Measurements from ENCODE around the gene ABLIM2. TPM values are rescaled to one million over a fixed set of nuclear protein-coding genes. Genes with fewer than 3 reads are reported as not detected.

Gene ABLIM2
- polyA plus RNA-seq, 2 of the 4 experiments (the other 2 are of a cell fraction), result 0.21 to 0.40 TPM

- no peak overlapping the region for H3K4me3 ChIP-seq
- WGBS (ENCODE audit: missing lambda C conversion rate), result 66% methylated on average over 7 of the region's 7 CpGs
- ATAC-seq (no peak), FAIRE-seq (no peak), DNase-seq (ENCODE audit: low read depth in 1 of 2, low spot score in 1 of 2) (no peak)
- no peak overlapping the region for H3K4me2 ChIP-seq
- ChIA-PET CTCF (interaction anchor here (1.5 kb wide), 1 partner anchor 10 kb away, joined by 4 read pairs; no protein-coding TSS in a partner anchor), POLR2A (no interaction called here)
- H3K4me1 ChIP-seq, result no peaks in the 10 kb centered on the region
- peaks cover 11% of the 10 kb centered on the region for H3K9me3 ChIP-seq
- H3K27ac ChIP-seq, result no peak overlapping the region
- TF ChIP-seq, protein P1, sequence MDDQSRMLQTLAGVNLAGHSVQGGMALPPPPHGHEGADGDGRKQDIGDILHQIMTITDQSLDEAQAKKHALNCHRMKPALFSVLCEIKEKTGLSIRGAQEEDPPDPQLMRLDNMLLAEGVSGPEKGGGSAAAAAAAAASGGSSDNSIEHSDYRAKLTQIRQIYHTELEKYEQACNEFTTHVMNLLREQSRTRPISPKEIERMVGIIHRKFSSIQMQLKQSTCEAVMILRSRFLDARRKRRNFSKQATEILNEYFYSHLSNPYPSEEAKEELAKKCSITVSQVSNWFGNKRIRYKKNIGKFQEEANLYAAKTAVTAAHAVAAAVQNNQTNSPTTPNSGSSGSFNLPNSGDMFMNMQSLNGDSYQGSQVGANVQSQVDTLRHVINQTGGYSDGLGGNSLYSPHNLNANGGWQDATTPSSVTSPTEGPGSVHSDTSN (IDR thresholded peaks at IDR 0.05), result no peak
- no peak for TF ChIP-seq RNF2 (IDR thresholded peaks at IDR 0.05; ENCODE audit: borderline replicate concordance, low read depth)
- no peak for TF ChIP-seq NPAS2 (CRISPR knock-in tag; IDR thresholded peaks at IDR 0.05; ENCODE audit: borderline replicate concordance)
- TF ChIP-seq, protein P2, sequence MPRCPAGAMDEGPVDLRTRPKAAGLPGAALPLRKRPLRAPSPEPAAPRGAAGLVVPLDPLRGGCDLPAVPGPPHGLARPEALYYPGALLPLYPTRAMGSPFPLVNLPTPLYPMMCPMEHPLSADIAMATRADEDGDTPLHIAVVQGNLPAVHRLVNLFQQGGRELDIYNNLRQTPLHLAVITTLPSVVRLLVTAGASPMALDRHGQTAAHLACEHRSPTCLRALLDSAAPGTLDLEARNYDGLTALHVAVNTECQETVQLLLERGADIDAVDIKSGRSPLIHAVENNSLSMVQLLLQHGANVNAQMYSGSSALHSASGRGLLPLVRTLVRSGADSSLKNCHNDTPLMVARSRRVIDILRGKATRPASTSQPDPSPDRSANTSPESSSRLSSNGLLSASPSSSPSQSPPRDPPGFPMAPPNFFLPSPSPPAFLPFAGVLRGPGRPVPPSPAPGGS (IDR thresholded peaks at IDR 0.05), result no peak
- TF ChIP-seq PHF8 (IDR thresholded peaks at IDR 0.05; ENCODE audit: borderline replicate concordance, low read depth), result no peak
- TF ChIP-seq SMC3 (IDR thresholded peaks at IDR 0.05), result no peak
- no peak for TF ChIP-seq CHD4 (IDR thresholded peaks at IDR 0.05; ENCODE audit: borderline replicate concordance)
- TF ChIP-seq POLR2AphosphoS2 (conservative IDR thresholded peaks at IDR 0.05; ENCODE audit: low read length), result no peak
- no peak for TF ChIP-seq JUNB (IDR thresholded peaks at IDR 0.05)
- no peak for TF ChIP-seq FOSL2 (IDR thresholded peaks at IDR 0.05)
- no peak for TF ChIP-seq FOSL2 (CRISPR knock-in tag; IDR thresholded peaks at IDR 0.05)
- no peak for TF ChIP-seq KDM1A (IDR thresholded peaks at IDR 0.05; ENCODE audit: low read depth)
- TF ChIP-seq REST (IDR thresholded peaks at IDR 0.05), result no peak
- no peak for TF ChIP-seq MYC (IDR thresholded peaks at IDR 0.05; ENCODE audit: borderline replicate concordance, low read length)
- no peak for TF ChIP-seq HMGXB4 (CRISPR knock-in tag; IDR thresholded peaks at IDR 0.05; ENCODE audit: borderline replicate concordance)
- TF ChIP-seq SREBF2 (IDR thresholded peaks at IDR 0.05), result no peak
- TF ChIP-seq ZFP36 (IDR thresholded peaks at IDR 0.05; ENCODE audit: borderline replicate concordance, partially characterized antibody), result no peak
- TF ChIP-seq RAD21 (conservative IDR thresholded peaks at IDR 0.05 in 1 of 2, IDR thresholded peaks at IDR 0.05 in 1 of 2), result no peak
Measured at GRCh38 chr4:8051644-8052043, 107.0 kb downstream of the ABLIM2 start.
